K562 (cell line): Measurements from ENCODE around the gene DCLK3. TPM values are rescaled to one million over a fixed set of nuclear protein-coding genes. Genes with fewer than 3 reads are reported as not detected.

Experiments
- ATAC-seq: fragments of 200-7000 bp; cut with Tn5 transposase; 3 replicates; pipeline ENCODE4 v1.9.1; 2020; ENCODE audit warnings: moderate library complexity
- BruUV-seq: library from RNA; stranded (reverse); fragments of 400-500 nt; replicated peaks from 2 replicates; lab custom pipeline; 2021; lab: Mats Ljungman, UMichigan
- CTCF ChIA-PET: fragments of 300-600 bp; formaldehyde crosslinking; extraction: SDS; loops from one replicate; lab custom pipeline; 2021; ENCODE audit warnings: low intra/inter-chr PET ratio; lab: Yijun Ruan, JAX
- POLR2A ChIA-PET: fragments of 300-600, 350-650 bp; sonication (Branson Sonifier 250); formaldehyde crosslinking; extraction: SDS; loops from one replicate; lab custom pipeline; 2021; ENCODE audit warnings: antibody characterized with exemption, inconsistent platforms; lab: Yijun Ruan, JAX
- DNase-seq, 4 experiments: peaks; one replicate each; pipeline versions ENCODE4 v3.0.0 to v3.0.0-alpha.2; 2011 to 2018; ENCODE audit warnings: low spot score in 3 of 4, mixed read lengths in 3 of 4; ENCODE audit errors: extremely low read depth in 1 of 4
- FAIRE-seq: peaks from 2 replicates; lab custom pipeline; 2011; peaks lifted over from hg19 to GRCh38; lab: Jason Lieb, UNC
- H2AFZ ChIP-seq: 2 replicates; pipeline ENCODE4 v1.6.0; 2011; ENCODE audit warnings: low read depth, low read length, control low read depth, inconsistent platforms
- H3K27ac ChIP-seq: fragments of 200-600 bp; 3 replicates; pipeline ENCODE4 v1.8.0; 2011; ENCODE audit warnings: low read depth, mild to moderate bottlenecking, control low read depth, inconsistent platforms, low read length, moderate library complexity, mixed read lengths; ENCODE audit errors: extremely low read depth
- H3K27me3 ChIP-seq, 2 experiments: fragments of 300-600 bp in 1 of 2; 2 replicates in 1 of 2; 3 replicates in 1 of 2; pipeline versions ENCODE4 v1.6.0 to v1.8.0; 2011; ENCODE audit warnings: inconsistent platforms in 2 of 2, low read length in 2 of 2, mild to moderate bottlenecking in 1 of 2, mixed read lengths in 1 of 2, moderate library complexity in 1 of 2; ENCODE audit not compliant: control insufficient read depth in 2 of 2, insufficient read depth in 2 of 2
- H3K36me3 ChIP-seq: fragments of 300-600 bp; 3 replicates; pipeline ENCODE4 v1.8.0; 2011; ENCODE audit warnings: mild to moderate bottlenecking, low read length, inconsistent platforms; ENCODE audit not compliant: control insufficient read depth, insufficient read depth
- H3K4me1 ChIP-seq, 2 experiments: fragments of 200-600 bp in 1 of 2; replicated peaks in 1 of 2; 2 replicates in 1 of 2; 3 replicates in 1 of 2; pipeline versions ENCODE4 v1.5.1 to v1.8.0; 2011; ENCODE audit warnings: inconsistent platforms in 2 of 2, low read length in 2 of 2, mild to moderate bottlenecking in 1 of 2, mixed read lengths in 1 of 2, moderate library complexity in 1 of 2; ENCODE audit not compliant: control insufficient read depth in 2 of 2, insufficient read depth in 2 of 2
- H3K4me2 ChIP-seq: 2 replicates; pipeline ENCODE4 v1.6.1; 2011; ENCODE audit warnings: low read length, control low read depth, inconsistent platforms, mixed read lengths; ENCODE audit not compliant: insufficient read depth
- H3K4me3 ChIP-seq: fragments of 200-600 bp; sonication (generic), shearing (Covaris generic); 2 replicates; pipeline ENCODE4 v1.5.1; 2016; ENCODE audit warnings: control low read depth, inconsistent platforms
- H3K79me2 ChIP-seq: fragments of 200-600 bp; 3 replicates; pipeline ENCODE4 v1.8.0; 2011; ENCODE audit warnings: low read length, inconsistent platforms; ENCODE audit not compliant: control insufficient read depth, insufficient read depth
- H3K9ac ChIP-seq, 2 experiments: 2 replicates each; pipeline versions ENCODE4 v1.6.0 to v1.6.1; 2011; ENCODE audit warnings: low read depth in 2 of 2, low read length in 2 of 2, control low read depth in 1 of 2, inconsistent platforms in 1 of 2, mild to moderate bottlenecking in 1 of 2, mixed read lengths in 1 of 2; ENCODE audit not compliant: insufficient read depth in 1 of 2
- H3K9me1 ChIP-seq: one replicate; pipeline ENCODE4 v1.6.0; 2011; ENCODE audit warnings: inconsistent platforms, mild to moderate bottlenecking, low read length, moderate library complexity; ENCODE audit not compliant: control insufficient read depth, insufficient read depth
- H3K9me3 ChIP-seq: replicated peaks from 2 replicates; pipeline ENCODE4 v1.5.1; 2011; ENCODE audit warnings: low read depth, low read length, inconsistent platforms; ENCODE audit not compliant: control insufficient read depth, insufficient read depth
- H4K20me1 ChIP-seq: replicated peaks from 2 replicates; pipeline ENCODE4 v1.6.1; 2011; ENCODE audit warnings: low read length, inconsistent platforms, mixed read lengths; ENCODE audit not compliant: control insufficient read depth, insufficient read depth
- ATF2 ChIP-seq: sonication (generic); formaldehyde crosslinking; IDR thresholded peaks from 2 replicates; pipeline ENCODE4 v1.8.1; 2022; ENCODE audit warnings: missing genetic modification reagents
- BHLHE40 ChIP-seq: IDR thresholded peaks from 2 replicates; pipeline ENCODE4 v1.6.1; 2011; ENCODE audit warnings: low read length, improper control_type of control experiment
- HDAC2 ChIP-seq: fragments of 450-650 bp; IDR thresholded peaks from 2 replicates; pipeline ENCODE4 v1.6.1; 2016; ENCODE audit warnings: mild to moderate bottlenecking
- HMGXB4 ChIP-seq: sonication (generic); formaldehyde crosslinking; IDR thresholded peaks from 2 replicates; pipeline ENCODE4 v1.8.1; 2023; ENCODE audit warnings: mild to moderate bottlenecking, missing genetic modification reagents
- ILF3 ChIP-seq: fragments of 450-650 bp; IDR thresholded peaks from 2 replicates; pipeline ENCODE4 v1.6.1; 2018; ENCODE audit warnings: antibody characterized with exemption, mild to moderate bottlenecking, moderate library complexity, borderline replicate concordance
- KDM1A ChIP-seq, 2 experiments: fragments of 450-650 bp; IDR thresholded peaks; 2 replicates each; pipeline ENCODE4 v1.6.1; 2016; ENCODE audit warnings: mild to moderate bottlenecking in 2 of 2
- KDM5B ChIP-seq: fragments of 200-600 bp; sonication (generic); IDR thresholded peaks from 2 replicates; pipeline ENCODE4 v1.6.1; 2012; ENCODE audit warnings: low read depth, mild to moderate bottlenecking, moderate library complexity, low read length, control low read depth, inconsistent platforms; ENCODE audit not compliant: insufficient replicate concordance
- NCOA4 ChIP-seq: fragments of 450-650 bp; IDR thresholded peaks from 2 replicates; pipeline ENCODE4 v1.6.1; 2018; ENCODE audit warnings: mild to moderate bottlenecking; ENCODE audit not compliant: partially characterized antibody
- PHF21A ChIP-seq: fragments of 450-650 bp; IDR thresholded peaks from 2 replicates; pipeline ENCODE4 v1.6.1; 2017; ENCODE audit warnings: low read depth, borderline replicate concordance
- PHF8 ChIP-seq: fragments of 200-600 bp; sonication (generic); IDR thresholded peaks from 2 replicates; pipeline ENCODE4 v1.6.1; 2012; ENCODE audit warnings: mixed run types, mild to moderate bottlenecking, inconsistent platforms, low read length, moderate library complexity, borderline replicate concordance
- RBBP5 ChIP-seq: fragments of 200-600 bp; sonication (generic); IDR thresholded peaks from 2 replicates; pipeline ENCODE4 v1.6.1; 2012; ENCODE audit warnings: borderline replicate concordance, mild to moderate bottlenecking, low read length, control low read depth, inconsistent platforms; ENCODE audit not compliant: insufficient read depth, poor library complexity, severe bottlenecking
- RBM25 ChIP-seq: fragments of 200-400 bp; formaldehyde crosslinking; IDR thresholded peaks from 2 replicates; pipeline ENCODE4 v1.6.1; 2018; ENCODE audit warnings: low read length, low read depth, moderate library complexity; ENCODE audit not compliant: severe bottlenecking
- SRSF9 ChIP-seq: fragments of 200-400 bp; formaldehyde crosslinking; IDR thresholded peaks from 2 replicates; pipeline ENCODE4 v1.6.1; 2017; ENCODE audit warnings: low read depth, low read length, borderline replicate concordance
- STAT5A ChIP-seq: IDR thresholded peaks from 2 replicates; pipeline ENCODE4 v1.6.1; 2012; ENCODE audit warnings: low read length, inconsistent platforms, borderline replicate concordance
- XRCC4 ChIP-seq: IDR thresholded peaks from one replicate; pipeline ENCODE4 v1.6.1; 2011; ENCODE audit not compliant: insufficient read depth, insufficient read length; ENCODE audit errors: extremely low read depth
- WGBS: fragments of 100-300 bp; shearing (Covaris generic); methylation state at CpG from one replicate; pipeline ENCODE4 v1.1.6; 2016; ENCODE audit warnings: low coverage, mixed read lengths; ENCODE audit not compliant: insufficient coverage; ENCODE audit errors: missing lambda C conversion rate; 5-methylcytosine and 5-hydroxymethylcytosine counted together
- in situ Hi-C: fragments of 300-500 bp; cut with MboI; formaldehyde crosslinking; loops from 4 replicates; pipeline ENCODE4 v1.15.0; 2018; ENCODE audit warnings: inconsistent platforms, mixed read lengths
- intact Hi-C: fragments of 100-400 bp; cut with micrococcal nuclease; formaldehyde crosslinking; loops from 2 replicates; pipeline ENCODE4 v1.14.2; 2022
- polyA plus RNA-seq, 8 experiments: library from polyadenylated mRNA; depleted of rRNA in 4 of 8; stranded (reverse) in 5 of 8; unstranded in 3 of 8; fragments of >200 nt; fragmentation: Nextera tagmentation in 2 of 8; fragmentation: Illumina TruSeq in 1 of 8; extraction: Ambion mirVana in 2 of 8; extraction: Trizol in 1 of 8; gene quantifications; 2 replicates each; pipeline versions ENCODE4 v1.2.1 to v1.2.3, GENCODE V29; 2011 to 2014; ENCODE audit warnings: inconsistent platforms in 1 of 8, missing spikeins in 1 of 8
- total RNA-seq, 7 experiments: library from RNA; depleted of rRNA in 6 of 7; stranded (reverse); fragments of >200 nt in 6 of 7; fragmentation: Illumina TruSeq in 2 of 7; extraction: Trizol in 2 of 7; gene quantifications; 2 replicates each; pipeline versions ENCODE4 v1.2.1 to v1.2.3, GENCODE V29; 2011 to 2021; ENCODE audit warnings: low replicate concordance in 1 of 7

Gene DCLK3
- total and polyA plus RNA-seq, 9 of the 15 experiments (the other 6 are each of a cell fraction or from before 2014, with no cell fraction given) = not detected

GRCh38 chr3:36762918-36763849, 1.2 kb downstream of the DCLK3 start (continued):
- TF ChIP-seq RBM25 (peak; percentile 86), BHLHE40 (no peak), PHF21A (no peak), HDAC2 (no peak)

- 0% methylated on average over 3 of the region's 3 CpGs for WGBS
- no peak overlapping the region for H3K9ac ChIP-seq
- H3K4me1 ChIP-seq = peaks cover 0 to 8% of the 10 kb centered on the region in 2 experiments; a peak in 1 of 5 replicates
- CTCF ChIA-PET = no interaction called here
- peaks cover 4 to 20% of the 10 kb centered on the region in 2 experiments; a peak in 4 of 5 replicates for H3K27me3 ChIP-seq
- H3K36me3 ChIP-seq = no peaks in the 10 kb centered on the region
- ATAC-seq (no peak), FAIRE-seq (no peak), DNase-seq (no peak)
- H3K4me2 ChIP-seq = no peak overlapping the region
- H2AFZ ChIP-seq = no peak overlapping the region
- no peaks in the 10 kb centered on the region for H4K20me1 ChIP-seq
- no peak overlapping the region for H3K27ac ChIP-seq
- in situ Hi-C loops = no loop called here
- BruUV-seq = no TSS peak
- no peak overlapping the region for H3K4me3 ChIP-seq
- H3K9me1 ChIP-seq = no peaks in the 10 kb centered on the region
- TF ChIP-seq SRSF9 (no peak), HDAC2 (no peak), ILF3 (no peak), HMGXB4 (no peak), STAT5A (no peak), NCOA4 (no peak), ATF2 (CRISPR knock-in tag) (no peak), XRCC4 (no peak), KDM1A (IDR thresholded peaks at IDR 0.05) (no peak), PHF8 (no peak), KDM5B (no peak), RBBP5 (no peak)
- POLR2A ChIA-PET = no interaction called here
- no peaks in the 10 kb centered on the region for H3K79me2 ChIP-seq
- no peaks in the 10 kb centered on the region for H3K9me3 ChIP-seq
- intact Hi-C loops = no loop called here
These were observed 2.6 kb downstream of the DCLK3 start for GRCh38 chr3:36761779-36762178.
